PC-3 (cell line): Measurements from ENCODE around the gene CPZ.

Source experiments
- CTCF ChIP-seq: fragments of 300-600 bp; sonication (generic); conservative IDR thresholded peaks from 2 replicates; pipeline ENCODE4 v1.5.1; 2017; ENCODE audit warnings: antibody characterized with exemption, low read depth, mild to moderate bottlenecking, low read length
- EZH2 ChIP-seq: fragments of 300-600 bp; sonication (generic); IDR thresholded peaks from one replicate; pipeline ENCODE4 v1.6.1; 2017; ENCODE audit warnings: antibody characterized with exemption, mild to moderate bottlenecking, low read length; ENCODE audit not compliant: unreplicated experiment

- TF ChIP-seq CTCF (no peak), EZH2 (no peak)
These were observed 52.6 kb downstream of the CPZ start for GRCh38 chr4:8644966-8645752.
